Measurements from ENCODE around the gene TNFRSF13B.

The TNFRSF13B gene

GRCh38 chr17:16920628-16921020 is 51.3 kb downstream of the TNFRSF13B start:
- Histone ChIP-seq H3K79me2 (ENCODE audit: insufficient read depth, low read length) (no peaks in the 10 kb centered on the region), H3K36me3 (ENCODE audit: insufficient read depth, low read length) (no peaks in the 10 kb centered on the region), H3K9me3 (ENCODE audit: low read length) (no peaks in the 10 kb centered on the region), H3K27me3 (ENCODE audit: insufficient read depth, low read length) (no peaks in the 10 kb centered on the region; the same call in 1 of the 2 replicates), H3K4me2 (ENCODE audit: low read length) (no peak overlapping the region), H3K27ac (ENCODE audit: low read depth, low read length, poor library complexity, severe bottlenecking) (no peak overlapping the region), H3K9ac (ENCODE audit: low read length) (no peak overlapping the region), H4K20me1 (ENCODE audit: insufficient read depth, low read length) (no peaks in the 10 kb centered on the region), H3K9me2 (ENCODE audit: low read depth, low read length) (no peaks in the 10 kb centered on the region), H3F3A (ENCODE audit: insufficient read depth, low read length) (no peaks in the 10 kb centered on the region), H3K4me3 (ENCODE audit: low read depth, low read length, poor library complexity, severe bottlenecking) (no peak overlapping the region), H2AFZ (ENCODE audit: low read length) (no peak overlapping the region), H3K4me1 (ENCODE audit: insufficient read depth, low read length, severe bottlenecking) (no peaks in the 10 kb centered on the region)
- no peak for TF ChIP-seq EZH2 (IDR thresholded peaks at IDR 0.05; ENCODE audit: borderline replicate concordance, low read length)
- TF ChIP-seq, protein P1, sequence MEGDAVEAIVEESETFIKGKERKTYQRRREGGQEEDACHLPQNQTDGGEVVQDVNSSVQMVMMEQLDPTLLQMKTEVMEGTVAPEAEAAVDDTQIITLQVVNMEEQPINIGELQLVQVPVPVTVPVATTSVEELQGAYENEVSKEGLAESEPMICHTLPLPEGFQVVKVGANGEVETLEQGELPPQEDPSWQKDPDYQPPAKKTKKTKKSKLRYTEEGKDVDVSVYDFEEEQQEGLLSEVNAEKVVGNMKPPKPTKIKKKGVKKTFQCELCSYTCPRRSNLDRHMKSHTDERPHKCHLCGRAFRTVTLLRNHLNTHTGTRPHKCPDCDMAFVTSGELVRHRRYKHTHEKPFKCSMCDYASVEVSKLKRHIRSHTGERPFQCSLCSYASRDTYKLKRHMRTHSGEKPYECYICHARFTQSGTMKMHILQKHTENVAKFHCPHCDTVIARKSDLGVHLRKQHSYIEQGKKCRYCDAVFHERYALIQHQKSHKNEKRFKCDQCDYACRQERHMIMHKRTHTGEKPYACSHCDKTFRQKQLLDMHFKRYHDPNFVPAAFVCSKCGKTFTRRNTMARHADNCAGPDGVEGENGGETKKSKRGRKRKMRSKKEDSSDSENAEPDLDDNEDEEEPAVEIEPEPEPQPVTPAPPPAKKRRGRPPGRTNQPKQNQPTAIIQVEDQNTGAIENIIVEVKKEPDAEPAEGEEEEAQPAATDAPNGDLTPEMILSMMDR (IDR thresholded peaks at IDR 0.05; ENCODE audit: low read length): no peak

DNA sequence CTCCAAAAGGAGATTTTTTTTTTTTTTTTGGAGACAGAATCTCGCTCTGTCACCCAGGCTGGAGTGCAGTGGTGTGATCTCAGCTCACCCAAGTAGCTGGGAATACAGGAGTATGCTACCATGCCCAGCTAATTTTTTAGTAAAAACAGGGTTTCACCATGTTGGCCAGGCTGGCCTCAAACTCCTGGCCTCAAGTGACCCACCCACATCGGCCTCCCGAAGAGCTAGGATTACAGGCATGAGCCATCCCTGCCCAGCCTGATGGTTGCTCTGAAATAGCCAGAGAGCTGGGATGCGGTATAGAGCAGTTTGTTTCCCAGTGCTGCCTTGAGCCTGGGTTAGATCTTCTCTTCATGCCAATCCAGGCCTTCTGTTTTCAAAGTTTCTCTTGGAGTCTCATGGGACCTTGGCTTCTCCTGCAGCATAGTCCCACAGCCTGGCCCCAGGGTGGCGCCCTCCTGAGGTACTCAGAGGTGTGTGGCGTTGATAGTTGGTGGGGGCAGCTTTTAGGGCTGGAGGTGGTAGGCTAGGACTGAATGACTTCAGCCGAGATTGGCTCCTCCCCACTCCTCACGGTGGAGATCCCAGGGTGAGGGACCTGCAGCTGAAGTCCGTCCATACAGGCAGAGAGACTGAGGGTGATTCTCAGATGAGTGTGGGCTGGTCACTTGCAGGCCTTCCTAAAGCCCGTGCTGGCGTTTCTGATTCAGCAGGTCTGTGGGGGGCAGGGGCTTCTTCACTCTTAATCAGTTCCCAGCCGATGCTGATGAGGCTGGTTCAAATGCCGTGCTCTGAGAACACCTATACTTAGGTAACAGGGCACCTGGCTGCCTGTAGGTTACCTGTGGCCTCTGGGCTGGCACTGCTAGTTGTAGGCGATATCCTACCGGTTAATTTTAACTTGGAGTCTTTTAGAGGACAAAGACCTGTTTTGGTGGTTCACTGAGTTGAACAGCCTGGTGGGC is 52.0 kb downstream of the TNFRSF13B start:
- TF ChIP-seq EZH2 (IDR thresholded peaks at IDR 0.05; ENCODE audit: borderline replicate concordance, low read length): no peak
- TF ChIP-seq, protein P1 (IDR thresholded peaks at IDR 0.05; ENCODE audit: low read length): peak; percentile 20; the same call in 1 of the 2 replicates
- Histone ChIP-seq H3K27ac (ENCODE audit: low read depth, low read length, poor library complexity, severe bottlenecking) (no peak overlapping the region), H2AFZ (ENCODE audit: low read length) (no peak overlapping the region), H4K20me1 (ENCODE audit: insufficient read depth, low read length) (no peaks in the 10 kb centered on the region), H3K9ac (ENCODE audit: low read length) (no peak overlapping the region), H3K36me3 (ENCODE audit: insufficient read depth, low read length) (no peaks in the 10 kb centered on the region), H3K4me1 (ENCODE audit: insufficient read depth, low read length, severe bottlenecking) (no peaks in the 10 kb centered on the region), H3K9me3 (ENCODE audit: low read length) (no peaks in the 10 kb centered on the region), H3K79me2 (ENCODE audit: insufficient read depth, low read length) (no peaks in the 10 kb centered on the region), H3K9me2 (ENCODE audit: low read depth, low read length) (no peaks in the 10 kb centered on the region), H3K27me3 (ENCODE audit: insufficient read depth, low read length) (no peaks in the 10 kb centered on the region; the same call in 1 of the 2 replicates), H3F3A (ENCODE audit: insufficient read depth, low read length) (no peaks in the 10 kb centered on the region), H3K4me3 (ENCODE audit: low read depth, low read length, poor library complexity, severe bottlenecking) (no peak overlapping the region), H3K4me2 (ENCODE audit: low read length) (no peak overlapping the region)

- no peaks in the 10 kb centered on the region for H3K36me3 ChIP-seq (ENCODE audit: insufficient read depth, low read length)
- H3K9me3 ChIP-seq (ENCODE audit: low read length): no peaks in the 10 kb centered on the region
- H3K9me2 ChIP-seq (ENCODE audit: low read depth, low read length): no peaks in the 10 kb centered on the region
- no peak overlapping the region for H2AFZ ChIP-seq (ENCODE audit: low read length)
- H3K79me2 ChIP-seq (ENCODE audit: insufficient read depth, low read length): no peaks in the 10 kb centered on the region
- H3F3A ChIP-seq (ENCODE audit: insufficient read depth, low read length): no peaks in the 10 kb centered on the region
- H3K27me3 ChIP-seq (ENCODE audit: insufficient read depth, low read length): no peaks in the 10 kb centered on the region; the same call in 1 of the 2 replicates
- no peak overlapping the region for H3K27ac ChIP-seq (ENCODE audit: low read depth, low read length, poor library complexity, severe bottlenecking)
- no peaks in the 10 kb centered on the region for H3K4me1 ChIP-seq (ENCODE audit: insufficient read depth, low read length, severe bottlenecking)
- H3K4me3 ChIP-seq (ENCODE audit: low read depth, low read length, poor library complexity, severe bottlenecking): no peak overlapping the region
- TF ChIP-seq, protein P1 (IDR thresholded peaks at IDR 0.05; ENCODE audit: low read length): no peak
- no peak for TF ChIP-seq EZH2 (IDR thresholded peaks at IDR 0.05; ENCODE audit: borderline replicate concordance, low read length)
- no peaks in the 10 kb centered on the region for H4K20me1 ChIP-seq (ENCODE audit: insufficient read depth, low read length)
- H3K4me2 ChIP-seq (ENCODE audit: low read length): no peak overlapping the region
- no peak overlapping the region for H3K9ac ChIP-seq (ENCODE audit: low read length)
These were observed 53.5 kb downstream of the TNFRSF13B start for GRCh38 chr17:16918443-16918842.
